Neuronal stem cell (in vitro differentiated cells): ENCODE results near the gene NFATC2.

Experiments
- DNase-seq: peaks from one replicate; pipeline ENCODE4 v3.0.0-alpha.2; 2013; ENCODE audit warnings: low spot score
- H2AFZ ChIP-seq: one replicate; pipeline ENCODE4 v1.6.1; 2013; ENCODE audit warnings: mild to moderate bottlenecking, low read length, inconsistent platforms
- H2AK5ac ChIP-seq: 2 replicates; pipeline ENCODE4 v1.6.1; 2013; ENCODE audit warnings: low read depth, mild to moderate bottlenecking, inconsistent platforms, low read length, moderate library complexity, mixed read lengths
- H2BK120ac ChIP-seq: 2 replicates; pipeline ENCODE4 v1.6.1; 2013; ENCODE audit warnings: low read depth, mild to moderate bottlenecking, inconsistent platforms, low read length, moderate library complexity, mixed read lengths
- H2BK12ac ChIP-seq: one replicate; pipeline ENCODE4 v1.6.1; 2013; ENCODE audit warnings: low read length, inconsistent platforms
- H2BK15ac ChIP-seq: 2 replicates; pipeline ENCODE4 v1.6.1; 2013; ENCODE audit warnings: mild to moderate bottlenecking, low read length, inconsistent platforms, mixed read lengths
- H2BK5ac ChIP-seq: one replicate; pipeline ENCODE4 v1.6.1; 2013; ENCODE audit warnings: inconsistent platforms, mild to moderate bottlenecking, low read length, moderate library complexity
- H3K14ac ChIP-seq: one replicate; pipeline ENCODE4 v1.6.1; 2013; ENCODE audit warnings: low read length, inconsistent platforms
- H3K18ac ChIP-seq: 2 replicates; pipeline ENCODE4 v1.6.1; 2013; ENCODE audit warnings: low read length, inconsistent platforms
- H3K23ac ChIP-seq: 2 replicates; pipeline ENCODE4 v1.6.1; 2013; ENCODE audit warnings: low read depth, mild to moderate bottlenecking, mixed read lengths, low read length, inconsistent platforms; ENCODE audit not compliant: poor library complexity
- H3K27ac ChIP-seq: replicated peaks from 3 replicates; pipeline ENCODE4 v1.5.1; 2013; ENCODE audit warnings: low read length, inconsistent platforms
- H3K27me3 ChIP-seq, 3 experiments: 2 replicates each; pipeline ENCODE4 v1.6.1; 2013; ENCODE audit warnings: low read length in 3 of 3, mild to moderate bottlenecking in 2 of 3, inconsistent platforms in 1 of 3, low read depth in 1 of 3, mixed read lengths in 1 of 3, moderate library complexity in 1 of 3; ENCODE audit not compliant: control insufficient read depth in 3 of 3, insufficient read depth in 3 of 3
- H3K36me3 ChIP-seq, 2 donors: replicated peaks in 1 of 2; 2 replicates each; pipeline ENCODE4 v1.6.1; 2013; ENCODE audit warnings: low read length in 2 of 2; ENCODE audit not compliant: control insufficient read depth in 2 of 2, insufficient read depth in 2 of 2
- H3K4ac ChIP-seq: 2 replicates; pipeline ENCODE4 v1.6.1; 2013; ENCODE audit warnings: inconsistent platforms, mild to moderate bottlenecking, low read length, moderate library complexity
- H3K4me1 ChIP-seq, 2 donors: 1 replicate in 1 of 2; 2 replicates in 1 of 2; pipeline ENCODE4 v1.6.1; 2013; ENCODE audit warnings: low read length in 2 of 2, low read depth in 1 of 2; ENCODE audit not compliant: control insufficient read depth in 2 of 2, insufficient read depth in 1 of 2
- H3K4me2 ChIP-seq: one replicate; pipeline ENCODE4 v1.6.1; 2013; ENCODE audit warnings: mild to moderate bottlenecking, low read length, inconsistent platforms; ENCODE audit not compliant: insufficient read depth, poor library complexity, severe bottlenecking
- H3K4me3 ChIP-seq, 2 donors: 2 replicates each; pipeline ENCODE4 v1.5.1; 2013; ENCODE audit warnings: low read length in 2 of 2, mild to moderate bottlenecking in 2 of 2, inconsistent platforms in 1 of 2, moderate library complexity in 1 of 2
- H3K79me1 ChIP-seq: one replicate; pipeline ENCODE4 v1.6.1; 2013; ENCODE audit warnings: low read depth, mild to moderate bottlenecking, inconsistent platforms, low read length, moderate library complexity
- H3K9ac ChIP-seq: one replicate; pipeline ENCODE4 v1.6.1; 2013; ENCODE audit warnings: mild to moderate bottlenecking, low read depth, low read length, inconsistent platforms; ENCODE audit not compliant: poor library complexity
- H3K9me3 ChIP-seq, 2 donors: replicated peaks in 1 of 2; 2 replicates each; pipeline versions ENCODE3 to v1.6.1; 2013; ENCODE audit warnings: low read length in 2 of 2, mild to moderate bottlenecking in 2 of 2, inconsistent platforms in 1 of 2, low read depth in 1 of 2, mixed read lengths in 1 of 2, moderate library complexity in 1 of 2; ENCODE audit not compliant: control insufficient read depth in 2 of 2, insufficient read depth in 1 of 2
- H4K8ac ChIP-seq: one replicate; pipeline ENCODE4 v1.6.1; 2013; ENCODE audit warnings: low read depth, mild to moderate bottlenecking, inconsistent platforms, low read length, moderate library complexity
- H4K91ac ChIP-seq: one replicate; pipeline ENCODE4 v1.6.1; 2013; ENCODE audit warnings: low read length, low read depth, mild to moderate bottlenecking, inconsistent platforms; ENCODE audit not compliant: poor library complexity
- WGBS, 2 donors: extraction: QIAGEN DNeasy Blood & Tissue Kit; methylation state at CpG; one replicate each; pipeline ENCODE4 v1.1.7; 2013; ENCODE audit warnings: missing lambda C conversion rate in 2 of 2, mixed read lengths in 1 of 2; ENCODE audit not compliant: insufficient read length in 2 of 2, insufficient replicate concordance in 1 of 2; ENCODE audit errors: extremely low coverage in 2 of 2; 5-methylcytosine and 5-hydroxymethylcytosine counted together

NFATC2 gene

GRCh38 chr20:51450984-51451383 is 91.5 kb downstream of the NFATC2 start:
- no peak overlapping the region for H2BK5ac ChIP-seq

DNA sequence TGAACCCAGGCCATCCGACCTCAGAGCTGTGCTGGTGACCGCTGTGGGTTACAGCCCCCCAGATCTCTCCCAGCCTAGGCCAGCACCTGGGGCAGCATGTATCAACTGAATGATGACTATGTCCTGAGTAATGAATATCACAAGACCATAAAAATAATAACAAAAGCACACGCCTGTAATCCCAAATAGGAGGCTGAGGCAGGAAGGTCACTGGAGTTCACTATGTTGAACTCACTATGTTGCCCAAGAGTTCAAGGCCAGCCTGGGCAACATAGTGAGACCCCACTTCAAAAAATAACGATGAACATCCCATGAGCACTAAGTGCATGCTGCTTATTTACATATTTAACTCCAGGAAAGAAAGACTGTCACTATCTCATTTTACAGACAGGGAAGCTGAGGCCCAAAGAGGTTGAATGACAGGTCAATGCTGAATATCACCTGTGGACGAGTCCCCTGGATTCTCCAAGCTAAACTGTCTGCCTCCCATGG is 92.3 kb downstream of the NFATC2 start:
- H2BK5ac ChIP-seq, result no peak overlapping the region
- no peaks in the 10 kb centered on the region for H3K36me3 ChIP-seq
- no peak overlapping the region for H2AK5ac ChIP-seq
- H4K8ac ChIP-seq, result no peak overlapping the region
- H3K4ac ChIP-seq, result no peak overlapping the region
- H3K18ac ChIP-seq, result no peak overlapping the region
- no peak overlapping the region for H3K9ac ChIP-seq
- no peak overlapping the region for H3K4me2 ChIP-seq
- no peak overlapping the region for H2AFZ ChIP-seq
- peaks cover 10 to 12% of the 10 kb centered on the region in 2 donors for H3K4me1 ChIP-seq
- no peak overlapping the region for H3K27ac ChIP-seq
- no CpG with 5 or more reads among the region's 5 CpGs for WGBS, 2 donors
- no peak overlapping the region for H4K91ac ChIP-seq
- peaks cover 0 to 6% of the 10 kb centered on the region in 2 donors for H3K9me3 ChIP-seq
- no peak overlapping the region for H2BK12ac ChIP-seq
- no peaks in the 10 kb centered on the region for H3K27me3 ChIP-seq
- H3K23ac ChIP-seq, result no peak overlapping the region
- no peak overlapping the region for H3K14ac ChIP-seq
- H3K4me3 ChIP-seq, result no peak overlapping the region
- no peak overlapping the region for H2BK15ac ChIP-seq
- H2BK120ac ChIP-seq, result no peak overlapping the region
- no peaks in the 10 kb centered on the region for H3K79me1 ChIP-seq
- DNase-seq, result no peak

More at GRCh38 chr20:51450984-51451383, 91.5 kb downstream of the NFATC2 start:
- H2AFZ ChIP-seq, result peak overlapping the region; percentile 20
- no CpG with 5 or more reads among the region's 3 CpGs for WGBS, 2 donors
- H3K27me3 ChIP-seq, result no peaks in the 10 kb centered on the region
- H3K36me3 ChIP-seq, result no peaks in the 10 kb centered on the region
- no peak overlapping the region for H2BK12ac ChIP-seq
- H3K27ac ChIP-seq, result no peak overlapping the region
- no peak for DNase-seq
- H3K79me1 ChIP-seq, result no peaks in the 10 kb centered on the region
- no peak overlapping the region for H3K14ac ChIP-seq
- no peak overlapping the region for H3K9ac ChIP-seq
- H3K18ac ChIP-seq, result no peak overlapping the region
- no peak overlapping the region for H4K91ac ChIP-seq
- H2BK15ac ChIP-seq, result no peak overlapping the region
- H3K4me3 ChIP-seq, result no peak overlapping the region
- H3K4me1 ChIP-seq, result peaks cover 10 to 12% of the 10 kb centered on the region in 2 donors
- no peak overlapping the region for H3K23ac ChIP-seq
- no peak overlapping the region for H2AK5ac ChIP-seq
- H3K4ac ChIP-seq, result no peak overlapping the region
- no peak overlapping the region for H4K8ac ChIP-seq
- no peak overlapping the region for H2BK120ac ChIP-seq
- no peak overlapping the region for H3K4me2 ChIP-seq
- peaks cover 0 to 6% of the 10 kb centered on the region in 2 donors for H3K9me3 ChIP-seq

DNA sequence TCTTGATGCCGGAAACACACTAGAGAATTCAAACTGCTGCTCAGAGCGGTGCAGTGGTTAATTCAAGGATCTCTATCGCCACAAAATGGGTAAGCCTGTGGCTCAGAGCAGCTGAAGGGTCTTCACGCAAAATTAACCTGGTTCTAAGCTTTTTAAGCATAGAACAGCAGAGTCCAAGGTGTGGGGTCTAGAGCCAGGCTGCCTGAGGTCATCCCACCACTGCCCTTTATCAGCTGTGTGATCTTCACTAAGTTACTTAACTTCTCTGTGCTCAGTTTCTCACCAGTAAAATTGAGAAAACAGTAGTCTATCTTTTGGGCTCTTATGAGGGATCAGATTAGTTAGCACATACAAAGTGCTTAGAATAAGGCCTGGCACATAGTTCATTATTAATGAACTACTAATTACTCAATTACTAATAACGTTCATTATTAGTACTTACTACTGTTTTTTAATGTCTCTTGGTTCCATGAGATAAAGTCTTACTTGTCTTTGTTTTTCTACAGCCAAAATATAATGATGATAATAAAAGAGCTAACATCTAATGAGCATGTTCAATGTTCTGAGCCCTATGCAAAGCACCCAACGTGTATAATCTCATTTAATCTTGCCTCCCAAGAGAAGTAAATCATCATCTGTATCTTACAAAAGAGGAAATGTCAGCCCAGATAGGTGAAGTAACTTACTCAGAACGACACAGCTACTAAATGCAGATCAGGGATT is 92.9 kb downstream of the NFATC2 start:
- Histone ChIP-seq H3K4me2 (no peak overlapping the region), H2AK5ac (no peak overlapping the region), H3K36me3 (no peaks in the 10 kb centered on the region), H2BK120ac (no peak overlapping the region), H3K18ac (no peak overlapping the region), H3K4me3 (no peak overlapping the region), H3K9ac (no peak overlapping the region), H2AFZ (no peak overlapping the region), H3K23ac (no peak overlapping the region), H3K27me3 (no peaks in the 10 kb centered on the region), H3K4ac (no peak overlapping the region), H3K27ac (no peak overlapping the region), H4K8ac (no peak overlapping the region), H4K91ac (no peak overlapping the region), H3K9me3 (peaks cover 0 to 6% of the 10 kb centered on the region in 2 donors), H2BK15ac (no peak overlapping the region), H2BK12ac (no peak overlapping the region), H2BK5ac (no peak overlapping the region), H3K14ac (no peak overlapping the region), H3K79me1 (no peaks in the 10 kb centered on the region), H3K4me1 (peaks cover 10 to 12% of the 10 kb centered on the region in 2 donors)
- no CpG with 5 or more reads among the region's 7 CpGs for WGBS, 2 donors
- no peak for DNase-seq

- Histone ChIP-seq H2BK120ac (no peak overlapping the region), H3K9ac (no peak overlapping the region), H4K8ac (no peak overlapping the region), H2AFZ (no peak overlapping the region), H3K27me3 (no peaks in the 10 kb centered on the region), H3K79me1 (no peaks in the 10 kb centered on the region), H2BK15ac (no peak overlapping the region), H2BK5ac (no peak overlapping the region), H3K4me3 (no peak overlapping the region), H3K36me3 (no peaks in the 10 kb centered on the region), H4K91ac (no peak overlapping the region), H2BK12ac (no peak overlapping the region), H3K9me3 (no peaks in the 10 kb centered on the region), H3K4ac (no peak overlapping the region), H3K18ac (no peak overlapping the region), H3K4me1 (peaks cover 13 to 15% of the 10 kb centered on the region in 2 donors), H3K14ac (no peak overlapping the region), H2AK5ac (no peak overlapping the region), H3K23ac (no peak overlapping the region), H3K4me2 (no peak overlapping the region), H3K27ac (no peak overlapping the region)
- WGBS, 2 donors, result no CpG with 5 or more reads among the region's 5 CpGs
- no peak for DNase-seq
Measured at GRCh38 chr20:51447765-51448148, 94.8 kb downstream of the NFATC2 start.
